NB4 (cell line): ENCODE measurements around the gene ITGA4.

ENCODE experiments used
- MYC ChIP-seq: IDR thresholded peaks from 2 replicates; pipeline ENCODE4 v1.6.1; 2011; ENCODE audit warnings: low read depth, low read length
- POLR2A ChIP-seq: IDR thresholded peaks from 2 replicates; pipeline ENCODE4 v1.6.1; 2011; ENCODE audit warnings: mild to moderate bottlenecking; ENCODE audit not compliant: insufficient read length; ENCODE audit errors: extremely low read depth
- TF ChIP-seq, protein P1 (sequence below): IDR thresholded peaks from one replicate; pipeline ENCODE4 v1.5.1; 2012; ENCODE audit warnings: low read depth, low read length
- TF ChIP-seq, protein P2 (sequence below): IDR thresholded peaks from 2 replicates; pipeline ENCODE4 v1.6.1; 2011; ENCODE audit warnings: low read depth, low read length

DNA sequence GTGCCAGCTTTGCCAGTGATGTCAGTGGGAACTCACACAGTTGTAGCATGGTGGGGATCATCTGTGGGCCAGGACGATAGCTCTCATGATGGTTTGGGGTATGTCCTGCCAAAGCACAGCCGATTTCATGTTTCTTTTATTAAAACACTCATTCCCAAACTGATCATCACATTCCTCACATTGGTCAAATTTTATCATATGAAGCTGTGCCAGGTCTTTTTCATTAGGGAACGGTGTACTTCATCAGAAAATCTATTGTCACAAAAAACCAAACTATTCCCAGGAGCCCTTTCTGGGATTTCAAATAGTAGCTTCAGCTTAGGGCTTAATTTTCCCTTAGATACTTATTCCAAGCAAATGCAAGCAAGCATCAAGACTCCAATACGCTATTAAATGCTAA is 42.0 kb downstream of the ITGA4 start:
- TF ChIP-seq, protein P1, sequence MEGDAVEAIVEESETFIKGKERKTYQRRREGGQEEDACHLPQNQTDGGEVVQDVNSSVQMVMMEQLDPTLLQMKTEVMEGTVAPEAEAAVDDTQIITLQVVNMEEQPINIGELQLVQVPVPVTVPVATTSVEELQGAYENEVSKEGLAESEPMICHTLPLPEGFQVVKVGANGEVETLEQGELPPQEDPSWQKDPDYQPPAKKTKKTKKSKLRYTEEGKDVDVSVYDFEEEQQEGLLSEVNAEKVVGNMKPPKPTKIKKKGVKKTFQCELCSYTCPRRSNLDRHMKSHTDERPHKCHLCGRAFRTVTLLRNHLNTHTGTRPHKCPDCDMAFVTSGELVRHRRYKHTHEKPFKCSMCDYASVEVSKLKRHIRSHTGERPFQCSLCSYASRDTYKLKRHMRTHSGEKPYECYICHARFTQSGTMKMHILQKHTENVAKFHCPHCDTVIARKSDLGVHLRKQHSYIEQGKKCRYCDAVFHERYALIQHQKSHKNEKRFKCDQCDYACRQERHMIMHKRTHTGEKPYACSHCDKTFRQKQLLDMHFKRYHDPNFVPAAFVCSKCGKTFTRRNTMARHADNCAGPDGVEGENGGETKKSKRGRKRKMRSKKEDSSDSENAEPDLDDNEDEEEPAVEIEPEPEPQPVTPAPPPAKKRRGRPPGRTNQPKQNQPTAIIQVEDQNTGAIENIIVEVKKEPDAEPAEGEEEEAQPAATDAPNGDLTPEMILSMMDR = no peak
- TF ChIP-seq POLR2A (no peak), MYC (no peak)
- TF ChIP-seq, protein P2, sequence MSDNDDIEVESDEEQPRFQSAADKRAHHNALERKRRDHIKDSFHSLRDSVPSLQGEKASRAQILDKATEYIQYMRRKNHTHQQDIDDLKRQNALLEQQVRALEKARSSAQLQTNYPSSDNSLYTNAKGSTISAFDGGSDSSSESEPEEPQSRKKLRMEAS = no peak
